NCI-H1417 (cell line): ENCODE measurements around the gene GLI3.

Experiments
- DNase-seq, 3 experiments: peaks; one replicate each; lab custom pipeline; 2025; lab: John Stamatoyannopoulos, UW

Gene GLI3

DNA sequence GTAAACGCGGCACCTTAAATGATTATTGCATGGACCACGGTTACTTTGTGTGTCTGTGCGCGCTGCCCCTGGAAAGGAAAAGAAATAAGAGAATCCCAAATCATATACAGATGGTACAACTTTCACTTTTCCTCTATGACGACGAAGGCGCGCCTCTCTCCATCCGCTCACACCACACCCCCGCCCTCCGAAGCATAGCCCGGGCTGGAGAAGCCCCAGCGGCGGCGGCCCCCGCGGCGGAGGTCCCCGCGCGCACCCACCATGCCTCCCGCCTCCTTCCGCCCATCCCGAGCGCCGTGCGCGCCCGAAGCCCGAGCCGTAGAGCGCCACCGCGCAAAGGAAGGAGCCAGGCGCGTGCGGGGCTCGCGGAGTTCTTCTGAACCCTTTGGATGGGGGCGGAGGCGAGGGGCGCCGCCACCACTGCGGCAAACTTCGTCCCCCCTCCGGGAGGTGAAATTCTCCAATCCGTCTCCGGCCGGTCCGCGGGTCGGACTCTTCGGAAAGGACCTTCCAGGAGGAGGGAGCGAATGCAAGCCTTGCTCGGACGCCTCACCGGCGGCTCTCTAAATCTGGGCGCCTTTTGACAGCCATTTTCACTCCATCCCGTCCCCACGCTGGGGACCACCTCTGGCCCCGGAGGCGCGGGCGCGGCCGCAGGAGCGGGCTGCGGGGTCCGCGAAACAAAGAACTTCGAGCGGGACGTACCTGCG is 588 bp downstream of the GLI3 start:
- DNase-seq = no peak

GRCh38 chr7:42235741-42236161 is 1.3 kb downstream of the GLI3 start:
- DNase-seq = peak in 1 of 3 experiments; percentile 7

GRCh38 chr7:42234736-42235135 is 2.3 kb downstream of the GLI3 start:
- DNase-seq = no peak

GRCh38 chr7:42233695-42234331 is 3.2 kb downstream of the GLI3 start:
- DNase-seq = no peak

- no peak for DNase-seq
Observed at GRCh38 chr7:42233171-42233570, 3.8 kb downstream of the GLI3 start.

DNA sequence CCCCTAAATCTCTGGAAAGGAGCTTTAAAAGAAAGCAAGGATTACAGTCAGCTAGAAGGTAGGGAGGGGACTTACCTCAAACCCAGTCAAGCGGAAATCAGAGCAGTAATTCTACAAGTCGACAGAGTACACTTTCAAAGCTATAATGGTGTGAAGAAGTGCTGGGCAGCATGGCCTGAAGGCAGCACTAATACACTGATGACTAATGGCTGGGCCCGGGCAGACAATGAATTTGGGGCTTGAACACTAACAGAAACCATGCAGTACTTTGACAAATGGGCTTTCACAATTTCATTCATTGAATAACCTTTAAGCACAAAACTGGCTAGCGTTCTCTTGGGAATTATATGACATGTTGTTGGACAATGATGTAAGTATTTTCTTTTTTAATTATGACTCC is 4.7 kb downstream of the GLI3 start:
- DNase-seq = no peak

DNA sequence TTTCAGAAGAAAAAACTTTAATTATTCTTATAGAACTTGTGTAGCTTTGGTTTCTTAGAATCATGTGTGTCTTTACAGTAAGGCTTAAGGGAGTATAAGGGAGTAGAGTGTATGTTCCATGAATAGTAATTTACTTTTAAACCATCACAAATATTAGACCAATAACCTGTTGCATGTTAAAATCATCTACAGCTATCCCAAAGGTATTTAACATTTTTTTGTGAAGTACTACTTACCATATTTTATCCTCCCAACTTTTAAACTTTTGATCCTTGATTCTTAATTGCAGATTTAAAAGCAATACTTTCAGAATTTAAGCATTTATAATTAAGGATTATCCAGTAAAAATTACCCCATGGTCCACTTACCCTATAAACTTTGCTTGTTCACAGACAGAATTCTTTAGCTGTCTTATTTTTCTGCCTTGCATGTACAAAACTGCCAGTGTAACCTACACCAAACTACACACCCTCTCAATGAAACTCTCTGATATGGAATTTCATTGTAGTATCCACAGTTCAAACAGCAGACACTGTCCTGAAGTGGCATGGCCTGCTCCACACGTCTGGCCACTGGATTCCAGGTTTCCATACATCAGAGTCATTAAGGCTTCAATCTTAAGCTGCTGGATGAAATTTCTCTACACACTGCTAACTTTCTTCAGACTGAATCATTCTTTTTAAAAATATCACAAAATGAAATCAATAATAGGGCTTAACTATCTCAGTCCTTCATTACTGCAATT is 5.8 kb downstream of the GLI3 start:
- no peak for DNase-seq

- DNase-seq = no peak
Observed at GRCh38 chr7:42227936-42228591, 8.9 kb downstream of the GLI3 start.

DNA sequence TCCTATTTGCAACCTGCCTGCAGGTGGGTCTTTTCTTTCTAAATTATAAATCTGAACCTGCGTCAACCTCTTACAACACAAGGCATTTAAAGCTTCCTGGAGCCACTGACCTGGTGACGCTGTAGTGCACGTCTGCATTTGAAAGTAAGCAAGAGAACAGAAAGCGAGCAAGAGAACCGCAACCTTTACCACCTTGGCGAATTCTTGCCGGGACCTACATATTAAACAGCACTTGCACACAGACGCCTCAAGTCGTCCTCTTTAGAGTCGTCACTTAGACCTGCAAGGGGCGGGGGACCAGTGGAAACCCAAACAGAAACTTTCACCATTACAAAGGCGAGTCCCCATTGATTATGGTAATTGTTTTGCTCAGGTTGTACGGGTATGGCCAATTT is 9.5 kb downstream of the GLI3 start:
- DNase-seq = no peak

DNA sequence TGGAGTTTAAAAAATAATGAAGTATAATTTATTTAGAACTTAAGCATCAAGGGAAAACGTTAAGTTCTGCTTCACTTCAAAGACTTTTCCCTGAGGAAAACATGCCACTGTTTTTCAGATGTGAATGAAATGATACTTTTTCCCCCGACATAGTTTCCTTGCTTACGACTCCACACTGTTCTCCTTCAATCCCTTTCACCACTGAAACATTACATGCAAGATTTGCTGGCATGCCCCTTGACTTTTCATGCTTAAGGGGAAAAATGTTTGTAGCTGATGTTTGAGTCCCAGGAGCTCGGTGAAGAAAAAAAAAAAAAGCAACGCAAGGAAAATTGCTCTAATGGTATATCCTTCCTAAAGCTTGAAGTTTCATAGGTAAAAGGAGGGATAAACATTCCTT is 10.0 kb downstream of the GLI3 start:
- DNase-seq = no peak

DNA sequence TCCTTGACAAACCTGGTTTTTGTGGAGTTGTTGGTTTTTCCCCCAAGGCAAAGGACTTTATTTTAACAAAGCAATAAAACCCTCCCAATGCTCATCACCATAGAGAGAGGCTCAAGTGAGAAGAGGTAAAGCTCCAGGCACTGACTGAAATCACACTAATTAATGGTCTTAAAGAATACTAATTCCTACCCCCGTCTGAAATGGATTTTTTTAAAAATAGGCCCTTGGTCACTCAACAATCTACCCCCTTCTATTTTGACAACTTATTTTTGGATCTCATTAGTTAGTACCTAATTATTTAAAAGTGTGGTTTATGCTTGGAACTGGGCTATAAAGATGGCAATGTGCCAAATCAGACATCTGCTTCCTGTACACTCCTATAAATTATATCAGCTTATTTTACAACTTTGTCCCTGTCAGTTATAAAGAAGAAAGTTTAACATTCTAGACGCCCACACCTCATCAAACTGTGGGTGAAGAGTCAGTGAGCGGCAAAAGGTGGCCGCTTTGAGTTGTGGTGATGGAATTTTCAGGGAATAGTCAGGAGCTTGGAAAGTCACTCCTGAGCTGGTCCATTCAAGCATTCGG is 10.6 kb downstream of the GLI3 start:
- DNase-seq = no peak

GRCh38 chr7:42224391-42225003 is 12.5 kb downstream of the GLI3 start:
- DNase-seq = no peak

GRCh38 chr7:42222891-42223290 is 14.1 kb downstream of the GLI3 start:
- no peak for DNase-seq

DNA sequence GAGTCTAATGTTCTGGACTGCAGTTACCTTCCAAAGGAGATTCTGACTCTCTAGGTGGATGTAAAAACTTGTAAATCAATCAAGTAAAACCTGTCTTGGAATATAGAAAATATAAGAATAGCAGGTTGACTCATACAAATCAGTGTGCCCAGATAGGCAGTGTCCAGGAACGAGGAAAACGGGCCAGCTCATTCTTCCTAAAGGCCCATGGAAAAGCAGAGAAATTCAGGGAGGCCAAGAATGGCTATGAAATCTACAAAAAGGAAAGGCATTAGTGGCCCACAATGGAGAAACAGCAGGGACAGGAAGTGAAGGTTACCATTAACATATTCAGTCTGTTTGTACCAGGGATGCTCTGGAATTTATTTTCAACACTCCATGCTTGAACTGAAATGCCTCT is 14.9 kb downstream of the GLI3 start:
- no peak for DNase-seq

- DNase-seq = no peak
Observed at GRCh38 chr7:42221304-42221703, 15.7 kb downstream of the GLI3 start.

GRCh38 chr7:42219447-42219846 is 17.6 kb downstream of the GLI3 start:
- DNase-seq = no peak

GRCh38 chr7:42218248-42218647 is 18.8 kb downstream of the GLI3 start:
- peak in 1 of 3 experiments; percentile 43 for DNase-seq

GRCh38 chr7:42217548-42217947 is 19.5 kb downstream of the GLI3 start:
- DNase-seq = no peak

- DNase-seq = no peak
Observed at GRCh38 chr7:42217053-42217452, 20.0 kb downstream of the GLI3 start.

- DNase-seq = no peak
Observed at GRCh38 chr7:42214060-42214679, 22.8 kb downstream of the GLI3 start.

GRCh38 chr7:42213093-42213492 is 23.9 kb downstream of the GLI3 start:
- no peak for DNase-seq
